ENCODE measurements around the gene TMEM45A.
A peak's percentile ranks its signal among the peaks of the same experiment; 100 is the strongest.
"Not testable (repeated sequence)": the region's sequence is repeated elsewhere in the genome, so short reads cannot be mapped to it uniquely, and the experiment has no call there.

The TMEM45A gene

GRCh38 chr3:100533176-100533575, 40.8 kb downstream of the TMEM45A start:
- no peak for DNase-seq

DNA sequence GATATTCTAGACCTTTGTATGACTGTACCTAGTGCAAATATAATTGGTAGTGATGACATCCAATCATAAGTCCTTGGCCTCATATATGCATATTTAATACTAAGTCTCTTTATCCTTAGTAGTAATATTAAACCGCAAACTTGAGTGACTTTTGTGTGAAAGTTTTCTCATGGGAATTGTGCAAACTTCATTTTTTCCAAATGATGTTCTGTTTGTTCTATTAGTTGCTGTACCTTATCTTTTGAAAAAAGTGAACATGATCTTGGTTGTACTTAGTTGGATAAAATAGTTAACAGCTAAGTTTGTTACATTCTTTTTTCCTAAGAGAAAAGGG, 43.2 kb downstream of the TMEM45A start:
- DNase-seq = no peak

DNA sequence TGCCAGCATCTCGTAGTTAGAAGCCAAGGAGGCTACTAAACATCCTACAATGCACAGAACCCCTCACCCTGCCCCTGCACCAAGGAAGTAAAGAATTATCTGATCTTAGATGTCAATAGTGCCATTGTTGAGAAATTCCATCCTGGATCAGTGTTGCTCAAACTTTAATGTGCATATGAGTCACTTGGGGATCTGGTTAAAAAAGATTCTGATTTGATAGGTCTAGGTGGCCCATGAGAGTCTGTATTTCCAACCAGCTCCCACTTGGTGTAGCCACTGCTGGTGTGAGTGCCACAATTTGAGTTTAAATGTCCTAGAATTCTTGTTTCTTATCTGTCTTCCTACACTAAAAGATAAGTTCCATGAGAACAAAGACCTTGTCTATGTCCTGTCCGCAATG, 43.7 kb downstream of the TMEM45A start:
- no peak for DNase-seq

DNA sequence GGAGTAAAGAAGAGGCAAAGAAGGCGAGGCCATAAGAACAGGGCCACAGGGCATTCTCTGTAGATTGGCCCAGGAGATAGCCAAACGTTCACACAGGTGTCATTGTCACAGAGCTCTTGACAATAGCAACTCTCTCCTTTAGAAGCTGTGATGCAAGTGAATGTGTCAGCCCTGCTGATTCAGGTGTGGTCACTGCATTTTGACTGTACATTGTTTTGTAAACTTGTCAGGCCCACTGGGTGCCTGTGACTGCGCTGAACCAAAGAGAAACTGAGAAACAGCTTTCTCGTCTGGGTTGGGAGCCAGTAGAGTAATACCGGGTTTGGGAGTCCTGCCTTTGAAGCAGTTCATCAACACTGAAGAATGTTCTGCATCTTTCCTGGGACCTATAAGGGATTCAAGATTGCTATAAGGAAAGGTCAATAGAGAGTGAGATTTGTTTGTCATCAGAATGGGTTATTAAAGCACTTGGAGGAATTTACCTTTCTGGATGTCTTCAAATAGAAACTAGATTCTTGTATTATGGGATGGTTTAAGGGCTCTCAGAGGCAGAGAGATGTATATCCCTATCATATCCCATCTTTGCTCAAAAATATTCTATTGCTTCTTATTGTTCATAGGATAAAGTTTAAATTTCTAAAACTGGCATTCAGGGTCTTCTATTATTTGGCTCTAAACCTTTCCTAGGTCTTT, 45.4 kb downstream of the TMEM45A start:
- DNase-seq = no peak

- DNase-seq = no peak
Observed at GRCh38 chr3:100538339-100538706, 45.9 kb downstream of the TMEM45A start.

DNA sequence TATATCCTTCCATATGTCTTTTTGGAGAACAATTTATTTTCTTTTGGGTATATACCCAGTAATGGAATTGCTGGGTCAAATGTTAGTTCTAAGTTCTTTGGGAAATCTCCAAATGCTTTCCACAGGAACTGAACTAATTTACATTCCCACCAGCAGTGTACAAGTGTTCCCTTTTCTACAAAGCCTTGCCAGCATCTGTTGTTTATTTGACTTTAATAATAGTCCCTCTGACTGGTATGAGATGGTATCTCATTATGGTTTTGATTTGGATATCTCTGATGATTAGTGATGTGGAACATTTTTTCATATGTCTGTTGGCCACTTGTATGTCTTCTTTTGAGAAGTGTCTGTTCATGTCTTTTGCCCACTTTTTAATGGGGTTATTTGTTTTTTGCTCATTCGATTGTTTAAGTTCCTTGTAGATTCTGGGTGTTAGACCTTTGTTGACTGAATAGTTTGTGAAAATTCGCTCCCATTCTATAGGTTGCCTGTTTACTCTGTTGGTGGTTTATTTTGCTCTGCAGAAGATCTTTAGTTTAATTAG, 48.4 kb downstream of the TMEM45A start:
- DNase-seq = no peak

DNA sequence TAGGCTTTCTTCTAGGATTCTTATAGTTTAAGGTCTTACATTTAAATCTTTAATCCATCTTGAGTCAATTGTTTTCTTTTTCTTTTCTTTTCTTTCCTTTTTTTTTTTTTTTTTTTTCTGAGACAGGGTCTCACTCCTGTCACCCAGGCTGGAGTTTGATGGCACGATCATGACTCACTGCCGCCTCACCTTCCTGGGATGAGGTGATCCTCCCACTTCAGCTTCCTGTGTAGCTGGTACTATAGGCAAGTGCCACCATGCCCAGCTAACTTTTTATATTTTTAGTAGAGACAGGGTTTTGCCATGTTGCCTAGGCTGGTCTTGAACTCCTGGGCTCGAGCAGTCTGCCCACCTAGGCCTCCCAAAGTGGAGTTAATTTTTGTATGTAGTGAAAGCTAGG, 49.0 kb downstream of the TMEM45A start:
- DNase-seq = not testable (repeated sequence)

GRCh38 chr3:100545371-100545770, 53.0 kb downstream of the TMEM45A start:
- no peak for DNase-seq

DNA sequence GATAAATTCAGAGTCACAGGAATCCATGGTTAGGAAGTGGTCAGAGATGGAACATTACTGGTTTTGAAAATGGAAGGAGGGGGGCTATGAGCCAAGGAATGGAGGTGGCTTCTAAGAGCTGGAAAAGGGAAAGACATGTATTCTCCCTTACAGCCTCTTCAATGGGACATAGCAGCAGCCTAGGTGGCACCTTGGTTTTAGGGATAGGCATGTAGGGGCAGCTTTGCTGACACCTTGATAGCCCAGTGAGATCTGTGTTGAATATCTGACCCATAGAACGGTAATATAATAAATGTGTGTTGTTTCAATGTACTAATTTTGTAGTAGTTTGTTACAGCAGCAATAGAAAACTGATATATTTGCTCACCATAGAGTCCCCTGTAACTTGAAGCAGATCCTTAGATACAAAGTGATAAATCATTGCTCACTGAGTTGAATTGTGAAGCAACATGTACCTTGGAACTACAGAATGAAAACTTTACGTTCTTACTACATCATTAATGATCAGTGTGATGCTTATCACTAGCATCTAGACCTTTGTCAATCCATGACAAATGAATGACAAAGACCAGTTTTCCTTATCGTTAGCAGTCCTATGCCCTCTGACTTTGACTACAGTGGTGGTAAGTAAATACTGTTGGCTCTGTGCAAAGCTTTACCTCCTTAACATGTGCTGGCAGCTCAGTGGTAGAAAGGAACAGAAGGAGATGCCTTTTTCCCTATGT, 53.8 kb downstream of the TMEM45A start:
- DNase-seq = no peak

DNA sequence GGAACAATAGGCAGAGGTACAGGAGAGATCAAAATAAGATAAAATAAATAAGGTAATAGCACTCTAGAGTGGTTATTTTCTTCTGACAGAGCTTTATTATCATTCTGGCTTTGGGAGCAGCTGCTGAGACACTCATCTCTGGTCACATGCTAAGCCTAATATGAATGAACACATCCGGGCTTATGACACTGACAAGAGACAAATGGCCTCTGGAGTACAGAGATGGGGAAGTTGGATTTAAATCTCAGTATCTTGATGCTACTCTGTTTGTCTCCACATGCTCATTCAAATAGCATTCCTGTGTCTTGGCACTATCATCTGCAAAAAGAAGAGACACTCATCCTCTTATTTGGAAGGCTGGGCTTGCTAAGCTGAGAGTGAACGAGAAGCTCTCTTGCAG, 55.6 kb downstream of the TMEM45A start:
- DNase-seq = no peak

DNA sequence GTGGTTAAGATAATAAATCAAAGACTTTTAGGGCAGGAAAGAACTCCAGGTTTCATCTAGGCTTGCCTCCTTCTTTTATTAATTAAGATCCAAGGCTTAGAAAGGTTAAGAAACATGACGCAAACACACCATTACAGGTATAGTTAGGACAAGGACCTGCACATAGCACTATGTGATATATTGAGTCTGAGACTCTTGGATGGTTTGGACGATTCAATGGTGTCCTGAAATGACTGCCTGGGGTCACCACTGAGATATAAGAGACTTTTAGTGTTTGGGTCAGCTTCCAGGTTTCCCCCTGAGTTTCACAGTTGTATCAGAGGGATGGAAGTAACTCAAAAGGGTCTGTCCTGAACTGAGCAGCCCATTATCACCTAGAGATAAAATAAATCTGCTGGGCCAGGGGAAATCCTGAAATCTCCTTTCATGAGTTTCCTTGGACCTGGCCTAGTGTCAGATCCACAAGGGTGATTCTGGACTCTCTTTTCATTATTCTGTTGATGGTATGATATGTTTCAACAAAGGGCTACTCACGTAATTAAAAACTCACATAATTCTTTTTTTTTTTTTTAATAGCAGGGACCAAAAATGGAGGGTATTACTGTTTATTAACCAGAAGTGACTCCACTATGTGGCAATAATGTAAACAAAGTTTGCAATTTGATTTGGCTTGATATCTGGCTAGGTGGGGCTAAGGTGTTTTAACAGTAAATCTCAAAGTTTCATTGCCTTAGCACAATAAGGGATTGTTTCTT, 61.4 kb downstream of the TMEM45A start:
- DNase-seq = no peak

GRCh38 chr3:100554373-100554676, 61.9 kb downstream of the TMEM45A start:
- no peak for DNase-seq

GRCh38 chr3:100556673-100557310, 64.4 kb downstream of the TMEM45A start:
- no peak for DNase-seq

GRCh38 chr3:100558233-100558632, 65.8 kb downstream of the TMEM45A start:
- no peak for DNase-seq

DNA sequence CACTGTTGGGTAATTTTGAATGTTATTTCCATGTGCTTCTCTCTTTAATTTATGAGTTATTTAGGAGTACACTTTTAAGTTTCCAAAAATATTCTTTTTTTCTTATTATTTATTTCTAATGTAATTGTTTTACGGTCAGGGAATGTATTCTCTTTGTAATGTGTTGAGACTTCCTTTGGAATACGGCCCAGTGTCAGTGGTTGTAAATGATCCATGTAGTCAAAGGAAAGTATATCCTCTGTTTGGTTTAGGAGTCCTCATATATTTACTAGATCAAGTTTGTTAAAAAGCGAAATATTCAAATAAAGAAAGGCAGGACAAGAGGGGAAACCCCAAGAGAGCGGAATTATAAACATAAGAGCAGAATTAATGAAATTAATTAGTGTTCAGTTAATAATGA, 68.0 kb downstream of the TMEM45A start:
- DNase-seq = no peak

DNA sequence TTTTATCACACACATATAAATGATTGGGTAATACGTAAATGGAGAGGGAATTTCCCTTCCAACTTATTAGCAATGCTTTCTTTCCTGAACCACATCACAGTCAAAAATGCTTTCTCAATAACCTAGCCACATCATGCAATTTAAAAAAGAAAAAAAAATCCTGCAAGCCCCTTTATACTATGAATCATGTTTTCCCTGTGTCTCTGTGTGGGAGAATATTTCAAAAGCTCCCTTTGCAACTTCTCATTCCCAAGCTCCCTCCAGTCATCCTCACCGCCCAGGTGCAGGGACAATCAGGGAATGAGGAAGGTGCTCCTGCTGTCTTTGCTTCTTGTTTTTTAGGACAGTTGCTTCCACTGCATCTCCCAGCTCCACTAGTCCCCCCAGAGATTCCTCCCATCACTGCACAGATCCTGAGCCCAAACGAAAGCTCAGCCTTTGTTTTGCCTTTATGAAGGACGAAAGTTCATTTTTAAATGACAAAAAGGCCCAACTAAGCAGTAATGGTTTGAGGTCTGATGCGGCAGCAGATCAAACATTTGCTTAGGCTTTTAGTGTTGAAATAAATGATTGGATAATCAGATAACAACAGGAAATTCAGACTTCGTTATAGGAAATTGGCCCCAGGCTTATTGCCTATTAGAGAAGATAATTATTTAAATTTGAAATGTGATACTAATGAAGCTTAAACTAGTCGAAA, 69.2 kb downstream of the TMEM45A start:
- peak in 1 of 51 donors; percentile 5 for DNase-seq

DNA sequence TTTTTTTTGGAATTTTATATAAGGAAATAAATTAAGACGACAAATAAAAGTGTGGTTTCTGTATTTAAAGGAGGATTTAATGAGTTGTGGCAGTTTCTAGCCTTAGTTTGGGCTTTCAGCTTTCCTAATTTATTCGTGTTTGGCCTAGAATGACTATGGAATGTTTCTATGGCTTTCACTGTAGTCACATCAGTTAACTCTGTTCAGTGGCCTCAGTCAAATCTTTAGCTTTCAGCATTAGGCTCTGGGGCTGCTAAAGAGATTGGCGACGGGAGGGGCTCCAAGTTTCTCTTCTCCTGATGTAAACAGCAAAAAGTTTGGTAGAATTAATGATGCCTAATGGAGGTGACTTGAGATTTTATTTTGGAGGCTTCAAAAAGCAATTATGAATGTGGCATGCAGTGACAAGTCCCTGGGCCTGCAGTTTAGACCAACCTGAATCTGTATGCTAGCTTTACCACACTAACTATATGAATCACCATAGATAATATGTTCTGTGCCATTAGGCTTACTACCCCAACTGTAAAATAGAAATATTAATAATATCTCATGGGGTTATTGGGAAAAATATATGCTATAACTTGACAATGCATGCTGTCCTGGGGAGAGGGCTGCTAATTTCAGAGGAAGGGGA, 69.9 kb downstream of the TMEM45A start:
- DNase-seq = no peak

DNA sequence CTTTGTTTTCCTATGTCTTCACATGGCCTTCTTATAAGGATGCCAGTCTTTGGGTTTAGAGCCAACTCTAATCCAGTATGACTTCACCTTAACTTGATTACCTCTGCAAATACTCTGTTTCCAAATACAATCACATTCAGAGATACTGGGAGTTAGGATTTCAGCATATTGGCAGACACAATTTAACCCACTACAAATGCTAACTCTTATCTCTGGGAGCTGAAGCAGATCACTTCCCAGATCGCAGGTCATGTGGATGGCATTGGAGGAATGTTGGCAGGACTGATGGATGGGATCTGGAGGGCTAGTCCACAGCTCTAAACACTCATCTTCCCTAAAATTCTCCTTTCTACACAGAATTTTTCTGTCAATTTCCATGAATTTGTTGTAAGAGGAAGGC, 70.8 kb downstream of the TMEM45A start:
- no peak for DNase-seq

DNA sequence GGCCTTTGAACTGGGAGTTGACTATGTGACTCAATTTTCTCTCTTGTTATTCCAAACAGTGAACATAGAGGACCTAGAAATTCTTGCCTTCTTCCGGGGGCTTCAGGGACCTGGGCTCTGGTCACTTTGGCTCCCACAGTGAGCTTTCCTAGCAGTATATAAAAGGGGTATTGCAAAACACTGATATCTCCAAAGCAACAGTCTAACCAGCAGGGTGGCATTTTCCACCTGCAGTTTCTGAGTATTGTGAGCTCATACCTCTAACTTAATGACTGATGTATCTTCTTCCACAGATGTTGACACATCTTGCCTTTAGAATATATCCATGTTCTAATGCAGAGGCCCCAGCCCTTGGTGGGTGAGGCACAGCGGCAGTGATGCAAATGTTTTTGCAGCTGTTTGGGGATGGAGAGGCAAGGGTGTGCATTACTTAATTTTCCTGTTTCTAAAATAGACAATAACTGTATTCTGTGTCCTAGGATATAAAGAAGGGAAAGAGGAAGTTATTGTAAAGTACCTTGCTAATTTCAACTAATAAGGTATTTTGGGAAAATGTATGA, 71.3 kb downstream of the TMEM45A start:
- DNase-seq = no peak

GRCh38 chr3:100570811-100571210, 78.4 kb downstream of the TMEM45A start:
- no peak for DNase-seq

DNA sequence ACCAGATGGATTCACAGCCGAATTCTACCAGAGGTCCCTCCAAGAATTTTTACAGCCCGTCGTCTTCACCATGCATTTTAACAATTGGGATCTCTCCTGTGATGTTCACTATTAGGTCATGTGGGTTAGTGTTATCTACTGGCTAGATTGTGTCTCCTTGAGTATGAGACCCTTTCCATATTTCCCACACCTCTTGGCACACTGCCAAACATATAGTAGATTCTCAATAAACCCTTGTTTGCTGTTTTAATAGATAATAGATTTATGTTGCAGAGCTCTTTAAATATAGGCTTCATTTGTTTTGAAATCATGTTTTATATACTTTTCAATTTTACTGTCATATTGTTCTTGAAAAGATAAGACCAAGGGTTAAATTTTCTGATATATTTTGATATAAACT, 82.1 kb downstream of the TMEM45A start:
- DNase-seq = no peak
